SK-N-SH treated with all-trans-retinoic acid at 6 μM for 48 hours (cell line): ENCODE data around the gene MEI1.

Experiments
- ARNTL ChIP-seq: fragments of 450-650 bp; formaldehyde crosslinking; IDR thresholded peaks from 2 replicates; pipeline ENCODE4 v1.5.0; 2020; ENCODE audit warnings: low read depth, mild to moderate bottlenecking, moderate library complexity, borderline replicate concordance
- ISL1 ChIP-seq: fragments of 250-450 bp; sonication (Bioruptor Pico); IDR thresholded peaks from 2 replicates; pipeline ENCODE4 v2.1.2; 2022; ENCODE audit warnings: mild to moderate bottlenecking, moderate library complexity
- PPARA ChIP-seq: fragments of 250-450 bp; sonication (Bioruptor Pico); IDR thresholded peaks from 2 replicates; pipeline ENCODE4 v1.5.0; 2020; ENCODE audit warnings: mild to moderate bottlenecking, borderline replicate concordance
- RARB ChIP-seq: fragments of 250-450 bp; sonication (Bioruptor Pico); IDR thresholded peaks from 2 replicates; pipeline ENCODE4 v1.8.0; 2021; ENCODE audit warnings: mild to moderate bottlenecking, moderate library complexity
- ZFP3 ChIP-seq: fragments of 250-450 bp; sonication (Bioruptor Pico); IDR thresholded peaks from 2 replicates; pipeline ENCODE4 v1.5.0; 2020; ENCODE audit warnings: mild to moderate bottlenecking, moderate library complexity
- TF ChIP-seq, protein P1 (sequence below): fragments of 250-450 bp; sonication (Bioruptor Pico); IDR thresholded peaks from 2 replicates; pipeline ENCODE4 v1.8.0; 2020; ENCODE audit warnings: mild to moderate bottlenecking, moderate library complexity, borderline replicate concordance

DNA sequence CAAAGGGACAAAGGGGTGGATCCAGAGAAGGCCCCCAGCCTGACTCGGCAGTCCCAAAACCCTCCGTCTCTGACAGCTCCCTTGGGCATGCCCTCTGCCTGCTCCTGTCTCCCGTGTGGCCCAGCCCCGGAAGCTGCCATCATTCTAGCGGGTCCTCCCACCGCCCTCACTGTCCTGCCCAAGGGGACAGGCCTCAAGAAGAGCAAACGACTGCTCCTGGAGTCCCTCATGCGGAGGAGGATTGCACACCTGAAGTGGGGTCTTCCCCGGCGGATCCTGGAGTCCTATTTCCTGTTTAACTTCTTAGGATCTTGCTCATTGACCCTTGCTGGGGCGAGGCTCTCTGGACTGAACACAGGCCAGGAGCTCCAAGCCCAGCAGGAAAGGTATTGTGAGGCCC lies 2.6 kb upstream of the MEI1 start:
- no peak for TF ChIP-seq ISL1 (CRISPR knock-in tag)
- TF ChIP-seq ARNTL (CRISPR knock-in tag), result no peak
- no peak for TF ChIP-seq PPARA
- no peak for TF ChIP-seq RARB
- TF ChIP-seq, protein P1, sequence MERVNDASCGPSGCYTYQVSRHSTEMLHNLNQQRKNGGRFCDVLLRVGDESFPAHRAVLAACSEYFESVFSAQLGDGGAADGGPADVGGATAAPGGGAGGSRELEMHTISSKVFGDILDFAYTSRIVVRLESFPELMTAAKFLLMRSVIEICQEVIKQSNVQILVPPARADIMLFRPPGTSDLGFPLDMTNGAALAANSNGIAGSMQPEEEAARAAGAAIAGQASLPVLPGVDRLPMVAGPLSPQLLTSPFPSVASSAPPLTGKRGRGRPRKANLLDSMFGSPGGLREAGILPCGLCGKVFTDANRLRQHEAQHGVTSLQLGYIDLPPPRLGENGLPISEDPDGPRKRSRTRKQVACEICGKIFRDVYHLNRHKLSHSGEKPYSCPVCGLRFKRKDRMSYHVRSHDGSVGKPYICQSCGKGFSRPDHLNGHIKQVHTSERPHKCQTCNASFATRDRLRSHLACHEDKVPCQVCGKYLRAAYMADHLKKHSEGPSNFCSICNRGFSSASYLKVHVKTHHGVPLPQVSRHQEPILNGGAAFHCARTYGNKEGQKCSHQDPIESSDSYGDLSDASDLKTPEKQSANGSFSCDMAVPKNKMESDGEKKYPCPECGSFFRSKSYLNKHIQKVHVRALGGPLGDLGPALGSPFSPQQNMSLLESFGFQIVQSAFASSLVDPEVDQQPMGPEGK (CRISPR knock-in tag), result no peak
- TF ChIP-seq ZFP3, result no peak
